HL-60 (cell line): ENCODE data around the gene CHN2.

Experiments
- DNase-seq, 2 experiments: peaks; one replicate each; pipeline ENCODE4 v3.0.0-alpha.2; 2010 to 2020; ENCODE audit warnings: low read depth in 1 of 2, low spot score in 1 of 2
- H3K27ac ChIP-seq: fragments of 250-450 bp; sonication (Bioruptor Pico); replicated peaks from 2 replicates; pipeline ENCODE4 v1.5.1; 2020; ENCODE audit warnings: mild to moderate bottlenecking, moderate library complexity
- H3K27me3 ChIP-seq: fragments of 250-450 bp; sonication (Bioruptor Pico); 2 replicates; pipeline ENCODE4 v1.5.1; 2021; ENCODE audit warnings: mild to moderate bottlenecking, moderate library complexity; ENCODE audit not compliant: insufficient read depth, poor library complexity, severe bottlenecking
- H3K4me3 ChIP-seq: replicated peaks from 2 replicates; pipeline ENCODE4 v1.5.1; 2011; ENCODE audit warnings: mild to moderate bottlenecking, control low read depth, low read length; ENCODE audit not compliant: insufficient read depth
- GABPA ChIP-seq: IDR thresholded peaks from 2 replicates; pipeline ENCODE4 v1.6.1; 2012; ENCODE audit warnings: low read depth
- POLR2AphosphoS5 ChIP-seq: IDR thresholded peaks from 2 replicates; pipeline ENCODE4 v1.6.1; 2012; ENCODE audit warnings: low read depth
- SPI1 ChIP-seq: IDR thresholded peaks from 2 replicates; pipeline ENCODE4 v1.6.1; 2012; ENCODE audit warnings: low read depth, mild to moderate bottlenecking, borderline replicate concordance
- TF ChIP-seq, protein P1 (sequence below): IDR thresholded peaks from 2 replicates; pipeline ENCODE4 v1.6.1; 2012; ENCODE audit warnings: low read depth; ENCODE audit not compliant: insufficient replicate concordance
- TF ChIP-seq, protein P2 (sequence below): IDR thresholded peaks from one replicate; pipeline ENCODE4 v1.5.1; 2011; ENCODE audit warnings: low read length, control low read depth, inconsistent platforms; ENCODE audit not compliant: insufficient read depth

Gene CHN2

DNA sequence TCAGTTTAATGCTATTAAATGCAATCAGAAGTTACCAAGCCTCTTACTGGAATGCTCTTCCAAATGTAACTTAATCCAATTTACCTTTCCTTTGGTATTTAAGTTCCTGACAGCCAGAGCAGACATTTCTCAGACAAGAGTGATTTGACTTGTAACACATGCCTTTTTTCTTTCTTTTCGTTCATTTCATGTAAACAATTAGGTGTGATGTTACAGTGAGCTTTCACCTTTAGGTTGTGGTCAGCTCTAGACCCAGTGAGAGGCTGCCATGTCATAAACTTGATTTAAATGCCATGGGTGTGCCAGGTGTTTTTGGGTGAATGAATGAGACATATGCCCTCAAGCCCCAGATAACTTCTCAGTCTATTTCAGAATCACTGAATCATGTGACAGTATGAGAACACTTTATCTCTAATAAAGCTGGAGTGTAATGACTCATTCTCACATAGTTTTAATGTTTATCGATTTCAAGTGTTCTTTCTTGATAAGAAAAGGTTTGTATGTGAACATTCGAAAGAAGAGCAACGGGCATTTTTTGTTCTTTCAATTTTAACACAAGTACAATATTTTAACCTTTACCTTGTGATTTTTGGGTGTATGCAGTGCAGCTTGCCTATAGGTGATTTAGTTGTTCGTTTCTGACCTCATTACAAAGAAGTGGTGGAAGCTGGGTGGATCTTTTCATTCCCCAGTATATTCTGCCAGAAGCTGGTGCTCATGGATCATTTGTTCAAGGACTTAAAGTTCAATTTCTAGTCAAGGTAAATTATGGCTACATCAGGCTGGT, 61.5 kb downstream of the CHN2 start:
- TF ChIP-seq, protein P1, sequence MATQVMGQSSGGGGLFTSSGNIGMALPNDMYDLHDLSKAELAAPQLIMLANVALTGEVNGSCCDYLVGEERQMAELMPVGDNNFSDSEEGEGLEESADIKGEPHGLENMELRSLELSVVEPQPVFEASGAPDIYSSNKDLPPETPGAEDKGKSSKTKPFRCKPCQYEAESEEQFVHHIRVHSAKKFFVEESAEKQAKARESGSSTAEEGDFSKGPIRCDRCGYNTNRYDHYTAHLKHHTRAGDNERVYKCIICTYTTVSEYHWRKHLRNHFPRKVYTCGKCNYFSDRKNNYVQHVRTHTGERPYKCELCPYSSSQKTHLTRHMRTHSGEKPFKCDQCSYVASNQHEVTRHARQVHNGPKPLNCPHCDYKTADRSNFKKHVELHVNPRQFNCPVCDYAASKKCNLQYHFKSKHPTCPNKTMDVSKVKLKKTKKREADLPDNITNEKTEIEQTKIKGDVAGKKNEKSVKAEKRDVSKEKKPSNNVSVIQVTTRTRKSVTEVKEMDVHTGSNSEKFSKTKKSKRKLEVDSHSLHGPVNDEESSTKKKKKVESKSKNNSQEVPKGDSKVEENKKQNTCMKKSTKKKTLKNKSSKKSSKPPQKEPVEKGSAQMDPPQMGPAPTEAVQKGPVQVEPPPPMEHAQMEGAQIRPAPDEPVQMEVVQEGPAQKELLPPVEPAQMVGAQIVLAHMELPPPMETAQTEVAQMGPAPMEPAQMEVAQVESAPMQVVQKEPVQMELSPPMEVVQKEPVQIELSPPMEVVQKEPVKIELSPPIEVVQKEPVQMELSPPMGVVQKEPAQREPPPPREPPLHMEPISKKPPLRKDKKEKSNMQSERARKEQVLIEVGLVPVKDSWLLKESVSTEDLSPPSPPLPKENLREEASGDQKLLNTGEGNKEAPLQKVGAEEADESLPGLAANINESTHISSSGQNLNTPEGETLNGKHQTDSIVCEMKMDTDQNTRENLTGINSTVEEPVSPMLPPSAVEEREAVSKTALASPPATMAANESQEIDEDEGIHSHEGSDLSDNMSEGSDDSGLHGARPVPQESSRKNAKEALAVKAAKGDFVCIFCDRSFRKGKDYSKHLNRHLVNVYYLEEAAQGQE, result no peak
- TF ChIP-seq SPI1, result no peak
- TF ChIP-seq, protein P2, sequence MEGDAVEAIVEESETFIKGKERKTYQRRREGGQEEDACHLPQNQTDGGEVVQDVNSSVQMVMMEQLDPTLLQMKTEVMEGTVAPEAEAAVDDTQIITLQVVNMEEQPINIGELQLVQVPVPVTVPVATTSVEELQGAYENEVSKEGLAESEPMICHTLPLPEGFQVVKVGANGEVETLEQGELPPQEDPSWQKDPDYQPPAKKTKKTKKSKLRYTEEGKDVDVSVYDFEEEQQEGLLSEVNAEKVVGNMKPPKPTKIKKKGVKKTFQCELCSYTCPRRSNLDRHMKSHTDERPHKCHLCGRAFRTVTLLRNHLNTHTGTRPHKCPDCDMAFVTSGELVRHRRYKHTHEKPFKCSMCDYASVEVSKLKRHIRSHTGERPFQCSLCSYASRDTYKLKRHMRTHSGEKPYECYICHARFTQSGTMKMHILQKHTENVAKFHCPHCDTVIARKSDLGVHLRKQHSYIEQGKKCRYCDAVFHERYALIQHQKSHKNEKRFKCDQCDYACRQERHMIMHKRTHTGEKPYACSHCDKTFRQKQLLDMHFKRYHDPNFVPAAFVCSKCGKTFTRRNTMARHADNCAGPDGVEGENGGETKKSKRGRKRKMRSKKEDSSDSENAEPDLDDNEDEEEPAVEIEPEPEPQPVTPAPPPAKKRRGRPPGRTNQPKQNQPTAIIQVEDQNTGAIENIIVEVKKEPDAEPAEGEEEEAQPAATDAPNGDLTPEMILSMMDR, result no peak
- TF ChIP-seq POLR2AphosphoS5, result no peak
- no peak for TF ChIP-seq GABPA
- Histone ChIP-seq H3K27ac (no peak overlapping the region), H3K27me3 (no peaks in the 10 kb centered on the region), H3K4me3 (no peak overlapping the region)
- DNase-seq, result no peak

DNA sequence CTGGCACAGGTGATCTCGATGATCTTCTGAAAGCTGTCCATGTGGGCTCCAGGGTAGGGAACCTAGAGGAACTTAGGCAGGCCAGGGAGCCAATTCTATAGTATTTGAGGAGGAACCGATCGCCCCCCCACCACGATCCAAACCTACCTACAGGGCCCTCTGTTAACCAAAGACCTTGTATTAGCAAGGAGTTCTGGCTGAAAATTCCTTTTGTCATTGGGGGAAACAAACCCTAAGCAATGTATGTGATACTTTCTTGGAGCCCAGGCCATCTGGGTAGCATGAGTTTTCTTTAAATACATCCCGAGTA, 62.1 kb downstream of the CHN2 start:
- H3K27ac ChIP-seq, result no peak overlapping the region
- TF ChIP-seq POLR2AphosphoS5 (no peak), GABPA (no peak), SPI1 (no peak)
- TF ChIP-seq, protein P1, result no peak
- TF ChIP-seq, protein P2, result no peak
- no peak overlapping the region for H3K4me3 ChIP-seq
- H3K27me3 ChIP-seq, result no peaks in the 10 kb centered on the region
- DNase-seq, result no peak

DNA sequence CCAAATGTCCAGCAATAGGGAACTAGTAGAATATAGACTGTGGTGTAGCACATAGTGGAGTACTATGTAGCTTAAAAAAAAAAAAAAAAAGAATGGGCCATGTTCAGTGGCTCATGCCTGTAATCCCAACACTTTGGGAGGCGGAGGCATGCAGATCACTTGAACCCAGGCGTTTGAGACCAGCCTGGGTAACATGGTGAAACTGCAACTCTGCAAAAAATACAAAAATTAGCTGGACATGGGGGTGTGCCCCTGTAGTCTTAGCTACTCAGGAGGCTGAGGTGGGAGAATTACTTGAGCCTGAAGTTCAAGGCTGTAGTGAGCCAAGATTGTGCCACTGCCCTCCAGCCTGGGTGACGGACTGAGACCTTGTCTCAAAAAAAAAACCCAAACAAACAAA, 64.4 kb downstream of the CHN2 start:
- Histone ChIP-seq H3K27ac (no peak overlapping the region), H3K27me3 (no peaks in the 10 kb centered on the region), H3K4me3 (no peak overlapping the region)
- DNase-seq, result no peak
- TF ChIP-seq, protein P2, result no peak
- TF ChIP-seq, protein P1, result no peak
- TF ChIP-seq SPI1, result no peak
- TF ChIP-seq GABPA, result no peak
- no peak for TF ChIP-seq POLR2AphosphoS5
